Measurements from ENCODE around the gene ZFP1.
A peak's percentile ranks its signal among the peaks of the same experiment; 100 is the strongest.

ZFP1 gene

DNA sequence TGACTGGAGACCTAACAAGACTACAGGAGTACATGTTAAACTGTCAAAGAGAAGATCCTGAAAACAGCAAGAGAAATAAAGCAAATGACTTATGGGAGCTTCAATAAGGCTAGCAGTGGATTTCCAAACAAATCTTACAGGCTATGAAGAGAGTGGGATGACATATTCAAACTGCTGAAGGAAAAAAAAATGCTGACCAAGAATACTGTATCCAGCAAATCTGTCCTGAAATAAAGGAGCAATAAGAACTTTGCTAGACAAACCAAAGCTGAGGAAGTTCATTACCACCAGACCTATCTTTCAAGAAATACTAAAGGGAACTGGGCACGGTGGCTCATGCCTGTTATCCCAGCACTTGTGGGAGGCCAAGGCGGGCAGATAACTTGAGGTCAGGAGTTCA, 28.6 kb downstream of the ZFP1 start:
- Mint-ChIP-seq H3K4me1 (peaks cover 12% of the 10 kb centered on the region), H3K27me3 (peaks cover 5% of the 10 kb centered on the region), H3K4me3 (no peak overlapping the region), H3K36me3 (peaks cover 48% of the 10 kb centered on the region), H3K9me3 (peaks cover 37% of the 10 kb centered on the region), H3K27ac (no peak overlapping the region)
- ATAC-seq, result no peak

DNA sequence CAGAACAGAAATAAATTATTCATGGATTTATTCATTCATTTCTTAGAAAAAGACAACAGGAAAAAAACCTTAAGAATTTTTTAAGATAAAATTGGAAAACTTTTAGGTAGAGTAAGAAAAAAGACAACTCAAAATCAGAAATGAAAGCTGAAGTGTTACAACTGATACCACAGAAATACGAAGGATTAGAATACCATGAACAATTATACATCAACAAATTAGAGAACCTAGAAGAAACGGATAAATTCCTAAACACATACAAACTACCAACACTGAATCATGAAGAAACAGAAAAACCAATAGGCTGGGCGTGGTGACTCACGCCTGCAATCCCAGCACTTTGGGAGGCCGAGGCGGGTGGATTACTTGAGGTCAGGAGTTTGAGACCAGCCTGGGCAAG, 30.9 kb downstream of the ZFP1 start:
- H3K36me3 Mint-ChIP-seq, result peaks cover 29% of the 10 kb centered on the region
- H3K27me3 Mint-ChIP-seq, result peaks cover 12% of the 10 kb centered on the region
- H3K4me1 Mint-ChIP-seq, result peaks cover 15% of the 10 kb centered on the region
- ATAC-seq, result peak; percentile 50
- H3K27ac Mint-ChIP-seq, result no peak overlapping the region
- peak overlapping the region; percentile 3 for H3K4me3 Mint-ChIP-seq
- peaks cover 21% of the 10 kb centered on the region for H3K9me3 Mint-ChIP-seq

DNA sequence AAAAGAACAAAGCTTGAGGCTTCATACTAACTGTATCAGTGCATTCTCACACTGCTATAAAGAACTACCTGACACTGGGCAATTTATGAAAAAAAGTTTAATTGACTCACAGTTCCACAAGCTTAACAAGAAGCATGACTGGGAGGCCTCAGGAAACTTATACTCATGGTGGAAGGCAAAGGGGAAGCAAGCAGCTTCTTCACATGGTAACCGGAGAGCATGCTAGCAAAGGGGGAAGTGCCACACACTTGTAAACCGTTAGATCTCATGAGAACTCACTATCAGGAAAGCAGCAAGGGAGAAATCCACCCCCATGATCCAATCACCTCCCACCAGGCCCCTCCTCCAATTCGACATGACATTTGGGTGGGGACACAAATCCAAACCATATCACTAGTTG, 33.3 kb downstream of the ZFP1 start:
- peaks cover 11% of the 10 kb centered on the region for H3K9me3 Mint-ChIP-seq
- H3K4me3 Mint-ChIP-seq, result no peak overlapping the region
- peaks cover 15% of the 10 kb centered on the region for H3K4me1 Mint-ChIP-seq
- ATAC-seq, result no peak
- no peak overlapping the region for H3K27ac Mint-ChIP-seq
- peaks cover 34% of the 10 kb centered on the region for H3K27me3 Mint-ChIP-seq
- H3K36me3 Mint-ChIP-seq, result peaks cover 17% of the 10 kb centered on the region

DNA sequence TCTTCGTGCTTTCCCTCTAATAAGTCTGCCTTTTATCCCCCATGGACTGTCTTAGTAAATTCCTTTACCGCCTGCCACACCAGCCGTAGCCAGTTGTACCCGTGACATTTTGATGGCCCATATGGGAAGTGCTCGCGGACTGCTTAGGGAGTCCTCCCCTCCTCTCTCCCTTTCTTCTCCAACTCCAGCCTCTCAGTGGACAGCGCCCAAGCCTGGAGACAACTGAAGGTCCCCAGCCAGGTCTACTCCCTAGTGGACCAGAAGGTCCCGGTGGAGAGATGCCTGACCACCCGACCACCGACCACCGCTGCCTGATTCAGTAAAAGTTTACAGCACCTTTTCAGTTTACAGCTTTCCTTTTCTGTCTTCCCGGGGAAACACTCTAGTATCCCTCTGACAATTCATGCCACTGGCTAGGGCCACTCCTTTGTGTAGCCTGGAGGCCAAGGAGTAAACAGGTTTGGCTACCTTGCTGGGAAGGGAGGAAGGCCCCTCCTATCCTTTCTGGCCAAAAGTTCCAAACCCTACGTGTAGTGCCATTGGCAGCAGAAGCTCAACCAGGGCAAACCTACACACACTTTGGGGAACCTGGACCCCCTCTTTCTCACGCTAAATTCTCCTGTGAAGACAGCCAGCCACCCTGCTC, 40.6 kb downstream of the ZFP1 start:
- H3K9me3 Mint-ChIP-seq, result peaks cover 6% of the 10 kb centered on the region
- H3K4me1 Mint-ChIP-seq, result no peaks in the 10 kb centered on the region
- peaks cover 68% of the 10 kb centered on the region for H3K27me3 Mint-ChIP-seq
- no peak overlapping the region for H3K4me3 Mint-ChIP-seq
- ATAC-seq, result no peak
- no peaks in the 10 kb centered on the region for H3K36me3 Mint-ChIP-seq
- no peak overlapping the region for H3K27ac Mint-ChIP-seq

DNA sequence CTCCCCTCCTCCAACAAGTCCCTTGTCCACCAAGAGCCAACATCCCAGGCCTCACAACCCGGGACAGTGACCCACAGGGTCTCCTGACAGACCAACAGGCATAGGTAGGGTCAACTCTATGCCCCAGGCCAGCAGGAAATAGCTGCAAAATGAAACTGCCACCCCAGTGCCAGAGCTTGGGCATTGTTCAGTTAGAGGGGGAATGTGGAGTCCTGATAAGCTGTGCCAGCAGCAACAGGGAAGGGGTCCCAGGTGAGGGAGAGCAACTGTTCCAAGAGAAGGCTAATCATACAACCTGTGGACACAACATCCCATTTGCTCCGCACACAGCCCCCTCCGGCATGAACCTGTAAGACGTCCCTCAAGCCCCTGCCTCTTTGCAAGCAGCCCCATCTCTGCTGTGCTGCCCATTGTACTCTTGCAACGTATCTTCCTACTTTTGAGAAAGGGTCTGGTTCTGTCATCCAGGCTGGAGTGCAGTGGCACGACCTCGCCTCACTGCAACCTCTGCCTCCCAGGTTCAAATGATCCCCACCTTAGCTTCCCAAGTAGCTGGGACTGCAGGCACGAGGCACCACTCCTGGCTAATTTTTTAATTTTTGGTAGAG, 41.4 kb downstream of the ZFP1 start:
- H3K36me3 Mint-ChIP-seq, result no peaks in the 10 kb centered on the region
- ATAC-seq, result no peak
- H3K27ac Mint-ChIP-seq, result no peak overlapping the region
- peaks cover 72% of the 10 kb centered on the region for H3K27me3 Mint-ChIP-seq
- no peak overlapping the region for H3K4me3 Mint-ChIP-seq
- no peaks in the 10 kb centered on the region for H3K4me1 Mint-ChIP-seq
- peaks cover 6% of the 10 kb centered on the region for H3K9me3 Mint-ChIP-seq

DNA sequence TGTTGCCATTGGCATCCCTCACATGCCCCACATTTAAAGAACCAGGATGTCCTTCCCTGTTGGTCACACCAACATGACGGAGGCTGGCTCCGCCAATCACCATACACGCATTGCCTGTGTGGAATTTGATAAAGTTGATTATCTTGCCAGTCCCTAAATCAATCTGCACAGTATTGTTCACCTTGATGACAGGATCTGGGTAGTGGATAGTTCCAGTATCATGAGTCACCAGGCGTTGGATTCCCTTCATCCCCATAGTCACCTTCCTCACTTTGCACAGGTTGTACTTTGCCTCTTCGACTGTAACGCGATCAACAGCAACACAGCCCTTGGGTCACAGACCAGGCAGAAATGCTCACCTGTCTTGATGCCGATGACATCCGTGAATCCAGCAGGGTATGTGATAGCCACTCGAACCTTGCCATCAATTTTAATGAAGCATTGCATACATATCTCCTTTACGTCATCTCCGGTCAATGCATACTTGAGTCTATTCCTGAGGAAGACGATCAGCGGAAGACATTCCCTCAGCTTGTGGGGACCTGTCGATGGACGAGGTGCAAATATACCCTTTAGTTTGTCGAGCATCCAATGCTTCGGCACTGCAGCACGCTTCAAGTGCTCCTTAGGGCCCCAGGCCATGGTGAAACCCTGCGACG, 44.4 kb downstream of the ZFP1 start:
- H3K27me3 Mint-ChIP-seq, result peaks cover 77% of the 10 kb centered on the region
- H3K4me1 Mint-ChIP-seq, result no peaks in the 10 kb centered on the region
- H3K36me3 Mint-ChIP-seq, result no peaks in the 10 kb centered on the region
- peaks cover under 1% of the 10 kb centered on the region for H3K9me3 Mint-ChIP-seq
- no peak overlapping the region for H3K4me3 Mint-ChIP-seq
- no peak for ATAC-seq
- no peak overlapping the region for H3K27ac Mint-ChIP-seq

DNA sequence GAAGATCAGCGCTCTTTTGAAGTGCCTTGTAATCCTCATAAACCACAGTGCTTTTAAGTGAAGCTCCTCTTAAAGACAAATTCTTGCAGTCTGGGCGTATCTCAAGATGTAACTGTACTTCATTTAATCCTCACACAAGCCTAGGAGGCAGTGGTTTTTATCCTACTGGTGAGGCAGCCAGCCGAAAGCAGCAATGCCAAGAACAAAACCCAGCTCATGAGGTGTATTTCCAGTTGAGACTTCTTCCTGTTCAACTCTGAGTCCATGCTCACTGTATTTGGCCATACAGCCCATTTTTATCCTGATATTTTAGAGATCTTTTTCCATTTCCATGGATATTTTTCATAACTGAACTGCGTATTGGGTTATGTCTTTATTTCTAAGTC, 44.9 kb downstream of the ZFP1 start:
- peaks cover 82% of the 10 kb centered on the region for H3K27me3 Mint-ChIP-seq
- no peak overlapping the region for H3K4me3 Mint-ChIP-seq

DNA sequence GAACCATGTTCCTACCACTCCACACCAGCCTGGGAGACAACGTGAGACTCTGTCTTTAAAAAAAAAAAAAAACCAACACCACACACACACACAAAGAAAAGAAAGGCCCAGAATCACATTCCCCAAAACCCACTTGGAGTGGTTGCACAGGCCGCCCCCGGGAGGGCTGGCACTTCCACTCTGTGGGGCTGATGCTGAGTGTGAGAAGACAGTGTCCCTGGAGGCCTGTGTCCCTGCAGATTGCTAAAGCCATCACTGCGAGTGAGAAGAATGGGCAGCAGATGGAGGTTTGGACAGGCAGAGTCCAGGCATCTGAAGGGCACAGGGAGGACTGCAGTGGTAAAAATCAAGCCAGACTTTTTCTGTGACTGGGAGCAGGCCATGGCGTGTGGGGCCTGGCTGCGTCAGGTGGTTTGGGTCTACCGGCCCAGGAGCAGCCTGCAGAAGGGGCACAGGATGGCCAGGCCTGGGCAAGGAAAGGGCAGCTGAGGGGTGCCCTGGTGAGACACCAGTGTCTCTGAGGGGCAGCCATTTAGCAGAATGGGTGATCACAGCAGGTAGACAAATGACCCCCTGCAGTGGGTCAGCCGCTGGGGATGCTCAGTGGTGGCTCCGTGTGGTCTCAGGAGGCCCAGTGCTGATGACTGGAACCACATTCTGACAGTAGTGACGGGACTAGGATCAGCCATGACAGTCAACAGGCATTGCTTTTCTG, 45.6 kb downstream of the ZFP1 start:
- Mint-ChIP-seq H3K4me3 (no peak overlapping the region), H3K36me3 (no peaks in the 10 kb centered on the region), H3K27me3 (peaks cover 80% of the 10 kb centered on the region), H3K27ac (no peak overlapping the region), H3K4me1 (no peaks in the 10 kb centered on the region), H3K9me3 (no peaks in the 10 kb centered on the region)
- no peak for ATAC-seq

More for the DNA sequence above, 44.9 kb downstream of the ZFP1 start:
- Mint-ChIP-seq H3K27ac (no peak overlapping the region), H3K36me3 (no peaks in the 10 kb centered on the region), H3K4me1 (no peaks in the 10 kb centered on the region), H3K9me3 (no peaks in the 10 kb centered on the region)
- no peak for ATAC-seq

DNA sequence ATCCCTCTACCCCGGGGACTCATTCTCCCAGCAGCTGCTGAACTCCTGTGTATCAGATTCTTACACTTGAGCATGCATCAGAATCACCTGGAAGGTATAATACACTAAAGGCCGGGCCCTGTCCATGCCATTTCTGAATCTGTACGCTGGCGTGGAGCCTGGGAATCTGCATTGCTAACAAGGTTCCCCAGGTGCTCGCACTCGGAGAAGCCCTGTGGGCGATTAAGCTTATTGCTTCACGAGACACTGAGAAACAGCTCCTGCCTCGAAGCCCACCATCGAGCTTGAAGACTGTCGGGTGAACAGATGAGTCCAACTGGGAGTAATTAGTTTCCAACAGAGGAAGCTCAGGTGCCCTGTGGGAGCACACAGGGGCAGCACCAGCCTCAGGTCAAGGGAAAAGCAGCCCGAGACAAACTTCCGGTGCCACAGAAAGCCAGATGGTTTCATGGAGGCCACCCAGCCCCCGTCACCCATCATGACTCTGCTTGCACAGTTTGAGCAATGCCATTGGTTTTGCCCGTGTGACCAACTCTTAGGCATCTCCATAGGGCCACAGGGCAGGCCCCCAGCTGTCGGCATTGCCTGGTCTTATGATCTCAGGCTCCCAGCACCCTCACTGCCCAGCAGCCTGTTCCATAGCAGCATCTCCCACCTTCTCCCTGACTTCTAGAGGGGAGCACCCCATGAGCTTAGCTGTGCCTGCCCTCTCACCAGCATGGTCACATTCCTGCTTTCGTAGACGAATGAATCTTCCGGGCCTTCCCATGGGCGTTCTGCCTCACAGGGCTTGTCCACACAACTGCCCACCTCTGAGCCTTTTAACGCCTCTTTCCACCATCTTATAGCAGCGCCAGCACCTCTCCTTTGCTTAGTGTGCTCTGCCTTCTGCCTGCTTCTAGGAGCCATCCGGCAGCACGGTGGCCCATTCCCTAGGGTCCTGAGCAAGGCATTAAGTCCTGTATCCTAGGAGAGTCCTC, 47.8 kb downstream of the ZFP1 start:
- Mint-ChIP-seq H3K4me1 (peaks cover 13% of the 10 kb centered on the region), H3K27ac (no peak overlapping the region), H3K4me3 (no peak overlapping the region), H3K27me3 (peaks cover 79% of the 10 kb centered on the region), H3K9me3 (no peaks in the 10 kb centered on the region), H3K36me3 (no peaks in the 10 kb centered on the region)
- ATAC-seq, result no peak

DNA sequence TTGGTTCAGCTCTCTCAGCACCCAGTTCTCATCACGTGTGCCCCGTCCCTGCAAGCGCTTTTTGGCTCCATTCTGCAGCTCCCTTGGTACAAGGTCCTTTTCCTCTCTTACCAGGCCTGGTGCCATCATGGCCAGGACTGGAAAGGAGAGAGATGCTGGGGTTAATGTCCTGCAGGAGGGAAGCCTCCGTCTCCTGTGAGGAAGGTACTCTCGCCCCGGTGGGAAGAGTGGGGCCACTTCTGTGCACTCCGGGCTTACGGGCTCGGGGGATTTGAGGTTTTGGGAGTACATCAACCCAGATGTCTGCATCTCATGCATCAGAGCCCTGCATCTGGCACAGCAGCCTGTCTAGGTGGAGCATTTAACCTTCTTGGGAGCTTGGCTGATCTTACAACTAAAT, 48.5 kb downstream of the ZFP1 start:
- peaks cover 18% of the 10 kb centered on the region for H3K4me1 Mint-ChIP-seq
- H3K36me3 Mint-ChIP-seq, result no peaks in the 10 kb centered on the region
- no peak for ATAC-seq
- H3K9me3 Mint-ChIP-seq, result no peaks in the 10 kb centered on the region
- no peak overlapping the region for H3K27ac Mint-ChIP-seq
- H3K27me3 Mint-ChIP-seq, result peaks cover 79% of the 10 kb centered on the region
- H3K4me3 Mint-ChIP-seq, result no peak overlapping the region

DNA sequence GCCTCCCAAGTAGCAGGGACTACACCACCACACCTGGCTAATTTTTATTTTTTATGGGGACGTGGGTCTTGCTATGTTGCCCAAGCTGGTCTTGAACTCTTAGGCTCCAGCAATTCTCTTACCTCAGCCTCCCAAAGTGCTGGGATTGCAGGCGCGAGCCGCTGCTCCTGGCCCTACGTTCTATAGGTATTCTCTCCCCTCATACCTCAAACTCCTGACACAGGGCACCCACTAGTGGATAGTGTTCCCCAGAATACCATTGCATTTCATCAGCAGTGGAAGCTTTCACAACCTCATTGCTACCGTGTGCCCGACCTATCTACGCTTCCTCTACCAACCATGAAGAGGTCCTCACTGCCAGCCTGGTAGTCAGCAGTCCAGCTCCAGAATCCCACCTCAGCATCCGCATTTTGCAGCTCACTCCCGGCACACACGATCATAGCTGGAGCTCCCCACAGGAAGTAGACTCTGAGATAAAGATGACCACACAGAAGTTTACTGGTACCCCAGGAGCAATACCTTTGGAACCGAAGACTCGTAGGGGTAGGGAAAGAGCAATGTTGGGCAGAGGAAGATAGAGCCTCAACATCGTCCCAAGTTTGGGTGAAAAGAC, 49.3 kb downstream of the ZFP1 start:
- ATAC-seq, result no peak
- peaks cover 18% of the 10 kb centered on the region for H3K4me1 Mint-ChIP-seq
- H3K36me3 Mint-ChIP-seq, result no peaks in the 10 kb centered on the region
- H3K4me3 Mint-ChIP-seq, result no peak overlapping the region
- H3K27me3 Mint-ChIP-seq, result peaks cover 77% of the 10 kb centered on the region
- no peaks in the 10 kb centered on the region for H3K9me3 Mint-ChIP-seq
- no peak overlapping the region for H3K27ac Mint-ChIP-seq

DNA sequence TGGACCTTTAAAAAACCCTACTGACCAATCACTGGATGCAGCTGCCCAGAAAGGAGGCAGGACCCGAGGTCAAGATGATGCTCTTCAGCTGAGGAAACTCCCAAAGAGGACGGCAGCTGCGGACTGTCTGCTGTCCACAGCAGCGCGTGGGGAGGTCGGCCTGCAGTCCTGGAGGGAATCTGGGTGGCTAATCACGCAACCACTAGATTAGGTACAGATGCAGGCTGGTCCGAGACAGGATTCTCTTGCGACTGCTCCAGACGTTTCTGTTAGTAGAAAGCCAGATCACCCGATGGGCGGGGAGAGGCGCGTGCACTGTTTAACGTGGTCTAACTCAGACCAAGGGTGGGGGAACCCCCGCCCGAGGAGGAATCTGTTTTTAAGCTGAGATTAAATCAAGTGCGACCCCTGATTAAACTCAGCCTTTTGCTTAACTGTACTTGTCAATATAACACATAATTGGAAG, 49.8 kb downstream of the ZFP1 start:
- Mint-ChIP-seq H3K4me1 (peaks cover 18% of the 10 kb centered on the region), H3K36me3 (no peaks in the 10 kb centered on the region), H3K27me3 (peaks cover 77% of the 10 kb centered on the region), H3K27ac (no peak overlapping the region), H3K9me3 (no peaks in the 10 kb centered on the region), H3K4me3 (no peak overlapping the region)
- no peak for ATAC-seq

DNA sequence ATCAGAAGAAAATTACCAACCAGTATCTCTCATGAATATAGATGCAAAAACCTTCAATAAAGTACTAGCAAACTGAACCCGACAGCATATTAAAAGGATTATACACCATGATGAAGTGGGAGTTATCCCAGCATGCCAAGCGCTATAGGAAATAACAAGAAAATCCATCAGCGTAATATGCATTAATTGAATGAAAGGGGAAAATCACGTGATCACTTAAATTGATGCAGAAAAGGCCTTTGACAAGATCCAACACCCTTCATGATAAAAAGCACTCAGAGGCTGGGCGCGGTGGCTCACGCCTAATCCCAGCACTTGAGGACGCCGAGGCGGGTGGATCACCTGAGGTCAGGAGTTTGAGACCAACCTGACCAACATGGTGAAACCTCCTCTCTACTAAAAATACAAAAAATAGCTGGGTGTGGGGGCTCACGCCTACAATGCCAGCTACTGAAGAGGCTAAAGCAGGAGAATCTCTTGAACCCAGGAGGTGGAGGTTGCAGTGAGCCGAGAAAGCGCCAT, 53.8 kb downstream of the ZFP1 start:
- ATAC-seq, result no peak
- no peak overlapping the region for H3K27ac Mint-ChIP-seq
- no peaks in the 10 kb centered on the region for H3K36me3 Mint-ChIP-seq
- peaks cover 63% of the 10 kb centered on the region for H3K27me3 Mint-ChIP-seq
- H3K4me3 Mint-ChIP-seq, result no peak overlapping the region
- H3K9me3 Mint-ChIP-seq, result no peaks in the 10 kb centered on the region
- H3K4me1 Mint-ChIP-seq, result peaks cover 26% of the 10 kb centered on the region

DNA sequence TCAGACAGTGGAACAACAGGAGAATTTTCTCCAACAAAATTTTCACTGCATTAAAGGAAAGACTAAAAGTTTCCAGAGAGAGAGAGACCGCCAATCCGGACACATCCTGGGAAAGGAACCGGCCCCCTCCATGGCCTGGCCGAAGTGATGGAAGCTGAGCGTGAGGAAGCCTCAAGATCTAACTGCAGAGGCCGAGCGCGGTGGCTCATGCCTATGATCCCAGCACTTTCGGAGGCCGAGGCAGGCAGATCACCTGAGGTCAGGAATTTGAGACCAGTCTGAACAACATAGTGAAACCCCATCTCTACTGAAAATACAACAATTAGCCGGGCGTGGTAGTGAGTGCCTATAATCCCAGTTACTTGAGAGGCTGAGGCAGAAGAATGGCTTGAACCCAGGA, 54.8 kb downstream of the ZFP1 start:
- Mint-ChIP-seq H3K4me3 (no peak overlapping the region), H3K36me3 (no peaks in the 10 kb centered on the region), H3K27me3 (peaks cover 63% of the 10 kb centered on the region), H3K27ac (no peak overlapping the region), H3K4me1 (peaks cover 26% of the 10 kb centered on the region), H3K9me3 (no peaks in the 10 kb centered on the region)
- no peak for ATAC-seq

Data from stimulated activated memory B cell treated with anti-CD40 and anti-IgM and Interleukin-4, amounts not matched to agents 10 μg/mL and 1 μg/mL and 100 μg/mL, for 72 hours (primary cell).